ENCODE results near the gene MBTPS2.
"Not testable (repeated sequence)": the region's sequence is repeated elsewhere in the genome, so short reads cannot be mapped to it uniquely, and the experiment has no call there.

MBTPS2 gene

GRCh38 chrX:21855937-21856415 lies 16.6 kb downstream of the MBTPS2 start, which contains the start of gene YY2:
Gene YY2, plus strand, starts transcription at chrX:21855987. Its CDS starts 498 bp downstream, at chrX:21856485.
- Histone ChIP-seq H3K27me3 (ENCODE audit: control insufficient read depth in 1 of 2, insufficient read depth in 2 of 2, low read length in 2 of 2) (no peaks in the 10 kb centered on the region), H3K36me3 (ENCODE audit: control insufficient read depth in 2 of 2, insufficient read depth in 2 of 2, low read length in 2 of 2) (peaks cover 8 to 11% of the 10 kb centered on the region in 2 donors), H3K27ac (ENCODE audit: low read length) (no peak within 1 kb of the TSS), H3K9ac (ENCODE audit: low read length in 2 of 2) (no peak within 1 kb of the TSS), H3K4me3 (ENCODE audit: low read length in 2 of 2) (no peak within 1 kb of the TSS), H3K4me1 (ENCODE audit: control insufficient read depth, insufficient read depth, low read length) (no peaks in the 10 kb centered on the region), H3K9me3 (ENCODE audit: control insufficient read depth in 2 of 2, low read length in 2 of 2) (no peaks in the 10 kb centered on the region)

DNA sequence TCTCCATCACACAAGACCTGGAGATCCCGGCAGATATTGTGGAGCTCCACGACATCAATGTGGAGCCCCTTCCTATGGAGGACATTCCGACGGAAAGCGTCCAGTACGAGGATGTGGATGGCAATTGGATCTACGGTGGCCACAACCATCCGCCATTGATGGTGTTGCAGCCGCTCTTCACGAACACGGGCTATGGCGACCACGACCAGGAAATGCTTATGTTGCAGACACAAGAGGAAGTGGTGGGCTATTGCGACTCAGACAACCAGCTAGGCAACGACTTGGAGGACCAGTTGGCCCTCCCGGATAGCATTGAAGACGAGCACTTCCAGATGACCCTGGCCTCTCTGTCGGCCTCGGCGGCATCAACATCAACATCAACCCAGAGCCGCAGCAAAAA lies 17.1 kb downstream of the MBTPS2 start:
- no peaks in the 10 kb centered on the region for H3K4me1 ChIP-seq (ENCODE audit: control insufficient read depth, insufficient read depth, low read length)
- H3K9ac ChIP-seq (ENCODE audit: low read length in 2 of 2) = no peak overlapping the region
- no peak overlapping the region for H3K27ac ChIP-seq (ENCODE audit: low read length)
- H3K36me3 ChIP-seq (ENCODE audit: control insufficient read depth in 2 of 2, insufficient read depth in 2 of 2, low read length in 2 of 2) = peaks cover 8 to 11% of the 10 kb centered on the region in 2 donors
- no peaks in the 10 kb centered on the region for H3K27me3 ChIP-seq (ENCODE audit: control insufficient read depth in 1 of 2, insufficient read depth in 2 of 2, low read length in 2 of 2)
- no peak overlapping the region for H3K4me3 ChIP-seq (ENCODE audit: low read length in 2 of 2)
- no peaks in the 10 kb centered on the region for H3K9me3 ChIP-seq (ENCODE audit: control insufficient read depth in 2 of 2, low read length in 2 of 2)

DNA sequence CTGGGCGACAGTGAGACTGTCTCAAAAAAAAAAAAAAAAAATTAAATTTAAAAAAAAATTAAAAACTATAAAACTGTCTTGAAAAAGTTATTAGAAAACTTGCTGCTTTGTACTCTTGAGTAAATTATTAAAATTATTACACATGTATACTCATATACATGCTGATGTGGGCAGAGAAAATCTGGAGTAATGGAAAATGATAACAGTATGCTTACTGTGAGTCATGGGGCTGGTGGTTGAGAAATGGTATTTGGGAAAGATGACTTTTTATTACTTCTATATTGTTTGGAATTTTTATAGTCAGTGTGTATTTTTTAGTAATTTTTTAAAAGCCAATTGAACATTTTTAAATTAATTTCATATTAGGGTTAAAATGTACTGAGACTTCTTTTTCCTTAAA lies 23.8 kb downstream of the MBTPS2 start:
- no peaks in the 10 kb centered on the region for H3K4me1 ChIP-seq (ENCODE audit: control insufficient read depth, insufficient read depth, low read length)
- H3K4me3 ChIP-seq (ENCODE audit: low read length in 2 of 2) = no peak overlapping the region
- no peak overlapping the region for H3K9ac ChIP-seq (ENCODE audit: low read length in 2 of 2)
- H3K9me3 ChIP-seq (ENCODE audit: control insufficient read depth in 2 of 2, low read length in 2 of 2) = no peaks in the 10 kb centered on the region
- H3K27ac ChIP-seq (ENCODE audit: low read length) = no peak overlapping the region
- H3K27me3 ChIP-seq (ENCODE audit: control insufficient read depth in 1 of 2, insufficient read depth in 2 of 2, low read length in 2 of 2) = no peaks in the 10 kb centered on the region
- no peaks in the 10 kb centered on the region for H3K36me3 ChIP-seq (ENCODE audit: control insufficient read depth in 2 of 2, insufficient read depth in 2 of 2, low read length in 2 of 2)

DNA sequence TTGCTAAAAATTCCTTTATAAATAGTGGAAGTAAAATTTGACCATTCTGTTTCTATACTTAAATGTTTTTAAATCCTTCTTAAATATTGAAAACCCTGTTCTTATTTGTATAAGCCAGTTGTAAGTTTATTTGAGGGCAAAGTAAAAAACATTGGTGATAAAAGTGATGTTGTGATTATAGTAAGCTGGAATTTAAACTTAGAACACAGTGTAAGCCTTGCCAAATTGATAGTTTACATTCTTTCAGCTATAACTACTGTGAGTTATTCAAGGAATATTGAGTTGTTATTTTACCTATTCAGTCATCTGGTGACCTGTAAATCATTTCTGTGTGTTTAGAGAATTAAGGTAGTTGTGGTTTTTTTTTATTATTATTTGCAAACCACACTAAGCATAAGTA lies 26.0 kb downstream of the MBTPS2 start:
- H3K4me3 ChIP-seq (ENCODE audit: low read length in 2 of 2) = no peak overlapping the region

GRCh38 chrX:21870494-21870893 lies 31.1 kb downstream of the MBTPS2 start:
- Histone ChIP-seq H3K4me3 (ENCODE audit: low read length in 2 of 2) (no peak overlapping the region), H3K27me3 (ENCODE audit: control insufficient read depth in 1 of 2, insufficient read depth in 2 of 2, low read length in 2 of 2) (no peaks in the 10 kb centered on the region), H3K36me3 (ENCODE audit: control insufficient read depth in 2 of 2, insufficient read depth in 2 of 2, low read length in 2 of 2) (no peaks in the 10 kb centered on the region), H3K27ac (ENCODE audit: low read length) (no peak overlapping the region), H3K9ac (ENCODE audit: low read length in 2 of 2) (no peak overlapping the region), H3K4me1 (ENCODE audit: control insufficient read depth, insufficient read depth, low read length) (no peaks in the 10 kb centered on the region), H3K9me3 (ENCODE audit: control insufficient read depth in 2 of 2, low read length in 2 of 2) (no peaks in the 10 kb centered on the region)

More for the DNA sequence above, 26.0 kb downstream of the MBTPS2 start:
- no peaks in the 10 kb centered on the region for H3K9me3 ChIP-seq (ENCODE audit: control insufficient read depth in 2 of 2, low read length in 2 of 2)
- H3K4me1 ChIP-seq (ENCODE audit: control insufficient read depth, insufficient read depth, low read length) = no peaks in the 10 kb centered on the region
- H3K27ac ChIP-seq (ENCODE audit: low read length) = no peak overlapping the region
- H3K9ac ChIP-seq (ENCODE audit: low read length in 2 of 2) = no peak overlapping the region
- no peaks in the 10 kb centered on the region for H3K36me3 ChIP-seq (ENCODE audit: control insufficient read depth in 2 of 2, insufficient read depth in 2 of 2, low read length in 2 of 2)
- no peaks in the 10 kb centered on the region for H3K27me3 ChIP-seq (ENCODE audit: control insufficient read depth in 1 of 2, insufficient read depth in 2 of 2, low read length in 2 of 2)

DNA sequence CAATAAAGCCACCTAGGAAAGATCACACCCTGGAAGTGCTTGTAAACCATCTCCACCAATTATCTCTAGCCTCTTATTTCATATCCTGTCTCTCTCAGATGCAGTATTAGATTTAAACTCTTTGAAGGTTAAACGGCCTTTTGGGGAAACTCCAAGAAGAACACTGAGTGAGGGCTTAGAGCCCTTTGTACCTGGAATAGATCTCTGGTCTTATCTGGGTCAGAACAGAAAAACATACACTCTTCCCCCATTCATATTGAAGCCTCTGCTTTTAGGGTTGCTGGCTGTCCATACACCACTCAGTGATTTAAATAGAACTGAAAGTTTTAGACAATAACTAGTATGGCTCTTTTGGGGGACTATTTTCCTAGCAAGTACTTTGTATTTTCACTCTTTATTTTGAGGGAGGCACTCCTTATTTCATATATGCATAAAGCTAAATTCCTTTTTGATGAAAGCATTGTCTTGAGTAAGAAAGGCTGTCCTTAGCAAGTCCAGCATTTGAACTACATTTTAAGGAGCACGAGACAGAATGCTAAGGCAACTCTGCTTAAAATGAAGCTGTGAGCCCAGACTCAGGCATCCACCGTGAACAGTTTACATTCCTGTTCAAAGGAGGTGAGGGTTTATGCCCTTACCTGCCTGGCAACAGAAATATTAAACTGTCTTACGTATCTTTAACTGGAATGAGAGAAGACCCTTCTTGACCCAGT lies 33.8 kb downstream of the MBTPS2 start:
- H3K4me3 ChIP-seq (ENCODE audit: low read length in 2 of 2) = no peak overlapping the region
- no peak overlapping the region for H3K9ac ChIP-seq (ENCODE audit: low read length in 2 of 2)
- no peaks in the 10 kb centered on the region for H3K4me1 ChIP-seq (ENCODE audit: control insufficient read depth, insufficient read depth, low read length)
- H3K36me3 ChIP-seq (ENCODE audit: control insufficient read depth in 2 of 2, insufficient read depth in 2 of 2, low read length in 2 of 2) = no peaks in the 10 kb centered on the region
- H3K27ac ChIP-seq (ENCODE audit: low read length) = peak overlapping the region; percentile 3
- H3K27me3 ChIP-seq (ENCODE audit: control insufficient read depth in 1 of 2, insufficient read depth in 2 of 2, low read length in 2 of 2) = peaks cover 0 to 2% of the 10 kb centered on the region in 2 donors
- no peaks in the 10 kb centered on the region for H3K9me3 ChIP-seq (ENCODE audit: control insufficient read depth in 2 of 2, low read length in 2 of 2)

GRCh38 chrX:21874182-21874581 lies 34.8 kb downstream of the MBTPS2 start:
- H3K4me1 ChIP-seq (ENCODE audit: control insufficient read depth, insufficient read depth, low read length); H3K9me3 ChIP-seq (ENCODE audit: control insufficient read depth in 2 of 2, low read length in 2 of 2); H3K4me3 ChIP-seq (ENCODE audit: low read length in 2 of 2); H3K9ac ChIP-seq (ENCODE audit: low read length in 2 of 2); H3K27me3 ChIP-seq (ENCODE audit: control insufficient read depth in 1 of 2, insufficient read depth in 2 of 2, low read length in 2 of 2); H3K27ac ChIP-seq (ENCODE audit: low read length); H3K36me3 ChIP-seq (ENCODE audit: control insufficient read depth in 2 of 2, insufficient read depth in 2 of 2, low read length in 2 of 2): not testable (repeated sequence)

GRCh38 chrX:21875013-21875412 lies 35.6 kb downstream of the MBTPS2 start:
- H3K36me3 ChIP-seq (ENCODE audit: control insufficient read depth in 2 of 2, insufficient read depth in 2 of 2, low read length in 2 of 2) = no peaks in the 10 kb centered on the region
- no peak overlapping the region for H3K4me3 ChIP-seq (ENCODE audit: low read length in 2 of 2)
- H3K27ac ChIP-seq (ENCODE audit: low read length) = no peak overlapping the region
- H3K9ac ChIP-seq (ENCODE audit: low read length in 2 of 2) = no peak overlapping the region
- H3K4me1 ChIP-seq (ENCODE audit: control insufficient read depth, insufficient read depth, low read length) = no peaks in the 10 kb centered on the region
- H3K27me3 ChIP-seq (ENCODE audit: control insufficient read depth in 1 of 2, insufficient read depth in 2 of 2, low read length in 2 of 2) = peaks cover 0 to 2% of the 10 kb centered on the region in 2 donors
- H3K9me3 ChIP-seq (ENCODE audit: control insufficient read depth in 2 of 2, low read length in 2 of 2) = no peaks in the 10 kb centered on the region

- no peaks in the 10 kb centered on the region for H3K9me3 ChIP-seq (ENCODE audit: control insufficient read depth in 2 of 2, low read length in 2 of 2)
- H3K36me3 ChIP-seq (ENCODE audit: control insufficient read depth in 2 of 2, insufficient read depth in 2 of 2, low read length in 2 of 2) = peaks cover 3 to 7% of the 10 kb centered on the region in 2 donors
- no peak overlapping the region for H3K9ac ChIP-seq (ENCODE audit: low read length in 2 of 2)
- peaks cover 0 to 2% of the 10 kb centered on the region in 2 donors for H3K27me3 ChIP-seq (ENCODE audit: control insufficient read depth in 1 of 2, insufficient read depth in 2 of 2, low read length in 2 of 2)
- no peak overlapping the region for H3K27ac ChIP-seq (ENCODE audit: low read length)
- H3K4me1 ChIP-seq (ENCODE audit: control insufficient read depth, insufficient read depth, low read length) = no peaks in the 10 kb centered on the region
- H3K4me3 ChIP-seq (ENCODE audit: low read length in 2 of 2) = no peak overlapping the region
These were observed 42.6 kb downstream of the MBTPS2 start for GRCh38 chrX:21881881-21882574.

GRCh38 chrX:21883258-21883657 lies 43.8 kb downstream of the MBTPS2 start:
- H3K4me3 ChIP-seq (ENCODE audit: low read length in 2 of 2) = no peak overlapping the region
- H3K27ac ChIP-seq (ENCODE audit: low read length) = no peak overlapping the region
- no peaks in the 10 kb centered on the region for H3K4me1 ChIP-seq (ENCODE audit: control insufficient read depth, insufficient read depth, low read length)
- no peaks in the 10 kb centered on the region for H3K27me3 ChIP-seq (ENCODE audit: control insufficient read depth in 1 of 2, insufficient read depth in 2 of 2, low read length in 2 of 2)
- H3K9ac ChIP-seq (ENCODE audit: low read length in 2 of 2) = no peak overlapping the region
- H3K9me3 ChIP-seq (ENCODE audit: control insufficient read depth in 2 of 2, low read length in 2 of 2) = no peaks in the 10 kb centered on the region
- peaks cover 3 to 7% of the 10 kb centered on the region in 2 donors for H3K36me3 ChIP-seq (ENCODE audit: control insufficient read depth in 2 of 2, insufficient read depth in 2 of 2, low read length in 2 of 2)

DNA sequence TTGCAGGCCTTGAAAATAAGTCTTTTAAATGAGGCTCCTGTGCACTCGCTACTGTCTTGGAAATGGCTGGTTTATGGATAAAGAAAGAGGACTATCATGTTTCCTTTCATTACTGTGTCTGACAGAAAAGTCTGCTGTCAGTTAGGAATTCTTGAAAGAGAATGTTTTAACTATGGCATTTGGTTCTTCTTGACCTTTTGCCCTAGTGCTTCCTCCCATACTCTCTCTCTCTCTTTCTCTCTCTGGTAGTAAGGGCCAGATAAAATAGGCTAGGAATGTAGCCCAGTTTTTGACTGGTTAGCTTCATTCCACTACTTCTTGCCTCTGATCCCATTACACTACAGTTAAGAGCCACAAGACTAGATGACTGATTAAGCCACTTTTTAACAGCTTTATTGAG lies 46.2 kb downstream of the MBTPS2 start:
- Histone ChIP-seq H3K9me3 (ENCODE audit: control insufficient read depth in 2 of 2, low read length in 2 of 2) (no peaks in the 10 kb centered on the region), H3K4me1 (ENCODE audit: control insufficient read depth, insufficient read depth, low read length) (no peaks in the 10 kb centered on the region), H3K27ac (ENCODE audit: low read length) (no peak overlapping the region), H3K4me3 (ENCODE audit: low read length in 2 of 2) (no peak overlapping the region), H3K36me3 (ENCODE audit: control insufficient read depth in 2 of 2, insufficient read depth in 2 of 2, low read length in 2 of 2) (peaks cover 3 to 7% of the 10 kb centered on the region in 2 donors), H3K27me3 (ENCODE audit: control insufficient read depth in 1 of 2, insufficient read depth in 2 of 2, low read length in 2 of 2) (no peaks in the 10 kb centered on the region), H3K9ac (ENCODE audit: low read length in 2 of 2) (no peak overlapping the region)
